Stimulated activated CD8-positive, alpha-beta memory T cell treated with anti-CD3 and anti-CD28 coated beads, Interleukin-7, amount 100 ng/mL, for 48 hours (primary cell): ENCODE measurements around the gene STIP1.
"Not testable (repeated sequence)": the region's sequence is repeated elsewhere in the genome, so short reads cannot be mapped to it uniquely, and the experiment has no call there.

Experiments used
- DNase-seq, 2 donors: peaks; one replicate each; pipeline ENCODE4 v3.0.0-alpha.2; 2020; ENCODE audit warnings: low read depth in 1 of 2; ENCODE audit errors: extremely low read depth in 1 of 2

The STIP1 gene

DNA sequence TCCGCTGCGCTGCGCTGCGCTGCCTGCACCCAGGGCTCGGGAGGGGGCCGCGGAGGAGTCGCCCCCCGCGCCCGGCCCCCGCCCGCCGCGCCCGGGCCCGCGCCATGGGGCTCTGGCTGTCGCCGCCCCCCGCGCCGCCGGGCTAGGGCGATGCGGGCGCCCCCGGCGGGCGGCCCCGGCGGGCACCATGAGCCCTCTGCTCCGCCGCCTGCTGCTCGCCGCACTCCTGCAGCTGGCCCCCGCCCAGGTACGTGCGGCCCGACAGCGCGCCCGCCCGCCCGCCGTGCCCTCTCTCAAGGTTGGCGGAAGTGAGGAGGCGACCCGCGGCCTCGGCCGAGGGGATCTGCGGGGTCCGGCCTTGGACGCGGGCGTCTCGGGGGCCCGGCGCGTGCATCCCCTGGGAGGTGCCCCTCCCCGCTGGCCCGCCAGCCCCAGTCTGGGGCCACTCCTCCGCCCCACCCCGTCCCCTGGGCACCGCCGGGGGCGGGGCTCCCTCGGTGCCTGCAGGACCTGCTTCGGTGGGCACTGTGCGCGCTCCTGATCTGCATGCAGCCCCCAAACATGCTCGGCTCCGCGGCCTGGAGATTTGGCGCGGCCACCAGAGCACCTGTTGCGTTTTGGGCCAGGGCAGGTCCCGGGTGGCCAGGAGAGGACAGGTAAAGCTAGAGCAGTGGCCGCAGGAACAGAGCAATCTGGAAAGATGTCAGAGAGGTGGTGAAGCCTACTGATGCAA is 48.8 kb downstream of the STIP1 start:
- DNase-seq: no peak

DNA sequence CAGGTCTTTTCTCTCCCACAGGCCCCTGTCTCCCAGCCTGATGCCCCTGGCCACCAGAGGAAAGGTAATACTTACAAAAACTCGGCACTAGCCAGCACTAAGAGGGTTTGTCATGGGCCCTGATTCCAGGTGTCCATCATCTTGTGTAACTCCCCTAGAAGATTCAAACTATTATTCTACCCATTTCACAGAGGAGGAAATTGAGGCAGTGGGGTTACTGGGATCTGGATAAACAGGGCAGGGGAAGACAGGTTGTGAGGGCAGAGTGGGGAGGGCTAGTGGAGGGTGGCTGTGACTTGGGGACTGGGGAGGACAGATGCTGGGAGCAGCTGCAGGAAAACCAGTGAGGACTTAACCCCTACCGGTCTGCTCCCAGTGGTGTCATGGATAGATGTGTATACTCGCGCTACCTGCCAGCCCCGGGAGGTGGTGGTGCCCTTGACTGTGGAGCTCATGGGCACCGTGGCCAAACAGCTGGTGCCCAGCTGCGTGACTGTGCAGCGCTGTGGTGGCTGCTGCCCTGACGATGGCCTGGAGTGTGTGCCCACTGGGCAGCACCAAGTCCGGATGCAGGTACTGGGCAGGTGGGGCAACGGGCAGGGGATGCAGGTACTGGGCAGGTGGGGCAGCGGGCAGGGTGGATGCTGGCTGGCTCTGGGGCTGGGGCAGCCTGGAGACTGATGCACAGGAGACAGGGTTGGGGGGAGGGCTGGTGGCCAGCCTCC is 49.6 kb downstream of the STIP1 start:
- DNase-seq: no peak

DNA sequence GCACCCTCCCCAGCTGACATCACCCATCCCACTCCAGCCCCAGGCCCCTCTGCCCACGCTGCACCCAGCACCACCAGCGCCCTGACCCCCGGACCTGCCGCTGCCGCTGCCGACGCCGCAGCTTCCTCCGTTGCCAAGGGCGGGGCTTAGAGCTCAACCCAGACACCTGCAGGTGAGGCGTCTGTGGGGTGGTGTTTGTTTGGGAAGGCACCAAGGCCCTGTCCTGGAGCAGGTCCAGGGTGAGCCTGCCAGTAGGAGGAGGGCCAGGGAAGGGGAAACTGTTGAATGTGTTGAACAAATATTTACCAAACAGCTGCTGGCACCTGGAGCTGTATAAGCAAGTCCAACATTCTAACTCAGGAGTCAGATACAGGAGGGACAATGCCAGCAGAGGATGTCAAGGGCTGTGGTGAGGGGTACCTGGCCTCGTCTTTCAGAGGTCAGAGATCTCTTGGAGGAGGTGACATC is 51.5 kb downstream of the STIP1 start:
- no peak for DNase-seq

DNA sequence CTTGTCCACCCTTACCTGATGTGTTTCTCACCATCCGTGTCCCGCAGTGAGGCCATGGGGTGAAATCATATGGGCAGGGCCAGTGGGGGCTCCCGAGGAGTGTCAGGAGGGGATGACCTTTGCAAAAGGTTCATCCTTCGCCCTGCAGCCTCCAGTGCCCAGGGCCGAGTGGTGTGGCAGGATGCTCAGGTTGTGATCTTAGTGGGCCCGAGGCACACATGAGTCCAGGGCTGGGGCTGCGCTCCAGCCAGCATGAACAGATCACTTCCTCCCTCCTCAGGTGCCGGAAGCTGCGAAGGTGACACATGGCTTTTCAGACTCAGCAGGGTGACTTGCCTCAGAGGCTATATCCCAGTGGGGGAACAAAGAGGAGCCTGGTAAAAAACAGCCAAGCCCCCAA is 52.1 kb downstream of the STIP1 start:
- DNase-seq: no peak

DNA sequence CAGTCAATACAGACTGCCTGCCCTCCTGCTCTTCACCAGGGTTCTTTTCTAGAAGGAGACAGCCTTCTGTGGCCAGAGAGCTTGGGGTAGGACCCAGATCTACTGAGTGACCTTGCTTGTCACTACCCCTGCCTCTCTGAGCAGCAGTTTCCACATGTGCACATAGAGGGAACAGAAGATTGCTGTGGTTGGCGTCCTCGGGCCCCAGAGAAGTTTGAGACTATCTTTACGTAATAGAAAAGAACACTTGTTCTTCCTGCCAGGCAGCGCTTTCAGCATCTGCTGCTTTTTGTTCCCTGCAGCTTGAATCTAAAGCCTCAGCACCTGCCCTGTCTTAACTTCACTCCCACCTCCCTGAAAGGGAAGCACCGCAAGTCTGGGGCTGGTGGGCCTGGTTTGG is 53.0 kb downstream of the STIP1 start:
- no peak for DNase-seq

DNA sequence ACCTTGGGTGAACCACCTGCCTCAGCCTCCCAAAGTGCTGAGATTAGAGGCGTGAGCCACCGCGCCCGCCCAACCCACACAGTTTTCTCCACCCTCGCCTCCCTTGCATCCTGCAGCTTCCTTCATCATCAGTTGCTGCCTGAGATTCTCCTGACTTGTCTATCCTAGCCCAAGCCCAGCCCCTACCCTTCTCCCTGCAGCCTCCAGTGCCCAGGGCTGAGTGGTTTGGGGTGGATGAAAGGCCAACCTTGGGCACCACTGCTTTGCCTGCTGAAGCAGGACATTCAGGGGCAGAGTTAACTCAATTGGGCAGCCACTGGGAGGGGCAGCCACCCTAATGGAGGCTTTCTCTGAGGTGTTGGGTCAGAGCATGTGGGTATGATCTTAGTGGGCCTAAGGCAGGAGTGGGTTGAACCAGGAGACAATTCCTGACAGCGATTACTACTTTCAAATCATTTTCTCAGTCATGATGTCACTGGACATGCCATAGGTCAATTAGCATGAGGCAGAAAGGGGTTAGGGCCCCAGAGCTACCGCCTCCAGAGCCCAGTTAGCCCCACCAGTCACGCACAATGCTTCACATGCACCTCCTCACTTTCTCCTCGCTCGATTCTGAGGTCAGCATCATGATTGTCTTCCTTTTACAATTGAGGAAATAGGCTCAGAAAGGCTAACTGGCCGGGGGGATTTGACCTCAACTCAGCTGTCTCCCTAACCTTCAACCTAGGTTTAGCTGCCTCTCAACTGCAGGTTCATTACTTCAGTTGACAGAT is 53.9 kb downstream of the STIP1 start:
- DNase-seq: no peak

DNA sequence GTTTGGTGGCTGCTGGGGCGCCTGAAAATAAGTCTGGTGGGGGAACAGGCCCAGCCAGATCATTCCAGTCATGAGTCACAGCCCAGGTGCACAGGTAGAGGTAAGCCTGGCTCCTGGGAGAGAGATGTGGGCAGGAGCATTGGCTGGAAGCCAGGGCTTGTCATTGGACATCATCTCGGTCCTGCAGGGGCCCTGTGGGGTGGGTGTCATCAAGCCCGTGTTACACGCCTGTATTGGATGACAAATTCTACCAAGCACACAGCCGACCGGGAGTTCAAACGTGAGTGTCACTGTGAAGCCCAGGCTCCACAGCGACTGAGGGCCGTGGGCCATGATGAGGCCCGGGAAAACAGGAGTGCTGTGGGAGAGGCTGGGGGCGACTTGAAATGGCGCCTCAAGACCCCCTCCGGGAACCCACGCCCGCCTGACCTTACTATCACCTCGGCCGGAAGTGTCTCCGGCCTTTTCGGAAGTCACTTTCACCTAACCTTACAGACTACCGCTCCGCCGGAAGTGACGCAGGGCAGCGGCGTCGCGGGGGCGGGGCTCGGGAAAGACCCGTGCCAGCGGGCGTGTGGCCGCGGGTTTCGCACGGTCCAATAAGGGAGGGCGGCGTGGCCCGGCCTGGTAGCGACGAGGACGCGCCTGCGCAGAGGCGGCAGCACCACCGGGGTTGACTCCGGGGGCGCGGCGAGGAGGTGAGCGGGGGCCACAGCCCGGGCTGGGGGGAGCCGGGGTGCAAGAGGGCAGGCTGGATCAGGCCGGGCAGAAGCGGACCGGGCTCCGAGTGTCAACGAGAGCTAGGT is 54.7 kb downstream of the STIP1 start, which contains the start of gene FKBP2:
Gene FKBP2, plus strand, starts transcription at position 661 of the 806 bp plus-strand sequence. CDS start 1,293 bp downstream, outside the sequence.
- peak; percentile 94 to 98 for DNase-seq

DNA sequence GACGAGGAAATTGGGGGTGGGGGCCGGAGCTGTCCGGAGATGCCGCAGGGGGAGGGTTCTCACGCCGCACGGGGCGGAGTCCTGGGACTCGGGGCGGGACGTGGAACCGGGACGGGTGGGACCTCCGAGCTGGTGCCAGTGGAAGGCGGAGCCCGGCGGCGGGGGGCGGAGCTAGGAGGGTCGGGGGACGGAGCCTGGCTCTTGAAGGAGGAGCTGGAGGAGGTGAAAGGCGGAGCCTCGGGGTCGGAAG is 55.2 kb downstream of the STIP1 start:
- DNase-seq: peak in 1 of 2 donors; percentile 99

DNA sequence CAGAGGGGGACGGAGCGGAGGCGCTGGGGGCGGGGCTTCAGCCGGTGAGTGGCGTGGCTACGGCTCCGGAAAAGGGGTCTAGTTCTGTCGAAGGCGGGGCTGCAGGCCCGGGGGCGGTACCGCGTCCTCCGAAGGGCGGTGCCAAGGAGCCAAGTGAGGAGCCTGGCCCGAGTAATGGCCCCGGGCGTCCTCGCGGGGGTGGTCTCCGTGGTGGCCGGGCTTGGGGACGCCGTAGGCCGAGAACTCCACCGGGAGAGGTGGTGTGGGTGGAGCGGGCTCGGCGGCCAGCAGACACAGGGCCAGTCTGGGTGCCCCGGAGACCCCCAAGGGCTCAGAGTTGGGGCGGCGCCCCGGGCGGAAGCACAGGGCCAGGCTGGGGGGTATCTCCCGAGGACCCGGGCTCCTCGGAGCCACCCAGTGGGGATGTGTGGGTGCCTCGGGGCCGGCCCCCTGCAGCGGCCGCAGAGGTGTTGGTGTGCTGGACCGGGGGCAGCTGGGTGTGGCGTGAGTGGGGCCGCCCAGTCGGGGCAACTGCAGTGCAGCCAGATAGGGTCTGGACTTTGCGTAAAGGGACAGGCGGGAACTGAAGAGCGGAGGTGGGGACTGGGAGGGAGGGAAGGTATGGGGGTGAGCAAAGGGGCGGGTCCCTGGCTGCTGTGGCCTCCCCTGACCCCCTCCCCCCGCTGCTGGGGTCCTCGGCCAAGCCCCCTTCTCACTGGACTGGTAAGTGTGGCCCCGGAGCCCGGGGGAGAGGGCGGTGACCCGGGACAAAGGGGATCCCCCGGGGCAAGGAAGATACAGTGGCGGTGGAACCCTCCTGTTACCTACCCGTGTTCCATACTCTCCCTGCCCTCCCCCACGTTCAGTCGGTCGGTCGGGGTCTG is 55.8 kb downstream of the STIP1 start:
- DNase-seq: peak in 1 of 2 donors; percentile 99

DNA sequence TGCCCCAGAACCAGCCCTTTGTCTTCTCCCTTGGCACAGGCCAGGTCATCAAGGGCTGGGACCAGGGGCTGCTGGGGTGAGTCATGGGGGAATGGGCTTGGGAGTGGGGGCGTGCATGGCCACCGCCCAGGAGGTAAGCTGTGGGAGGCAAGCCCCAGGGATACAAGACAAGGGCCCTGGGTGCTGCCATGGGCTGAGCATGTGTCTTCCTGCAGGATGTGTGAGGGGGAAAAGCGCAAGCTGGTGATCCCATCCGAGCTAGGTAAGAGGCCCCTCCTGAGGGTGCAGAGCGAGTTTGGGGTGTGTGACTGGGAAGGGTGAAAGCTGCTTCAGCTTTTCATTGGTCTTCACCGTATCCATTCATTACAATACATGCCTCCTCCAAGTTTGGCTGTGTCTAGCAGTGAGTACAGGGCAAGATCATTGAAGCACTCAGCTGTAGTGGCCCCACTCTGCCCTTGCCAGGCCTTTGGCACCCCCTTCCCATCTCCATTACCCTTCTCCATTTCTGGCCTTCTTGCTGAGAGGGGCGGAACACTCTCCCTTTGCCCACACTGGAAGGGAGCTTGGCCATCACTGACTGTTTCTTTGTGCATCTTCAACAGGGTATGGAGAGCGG is 57.4 kb downstream of the STIP1 start:
- DNase-seq: no peak

DNA sequence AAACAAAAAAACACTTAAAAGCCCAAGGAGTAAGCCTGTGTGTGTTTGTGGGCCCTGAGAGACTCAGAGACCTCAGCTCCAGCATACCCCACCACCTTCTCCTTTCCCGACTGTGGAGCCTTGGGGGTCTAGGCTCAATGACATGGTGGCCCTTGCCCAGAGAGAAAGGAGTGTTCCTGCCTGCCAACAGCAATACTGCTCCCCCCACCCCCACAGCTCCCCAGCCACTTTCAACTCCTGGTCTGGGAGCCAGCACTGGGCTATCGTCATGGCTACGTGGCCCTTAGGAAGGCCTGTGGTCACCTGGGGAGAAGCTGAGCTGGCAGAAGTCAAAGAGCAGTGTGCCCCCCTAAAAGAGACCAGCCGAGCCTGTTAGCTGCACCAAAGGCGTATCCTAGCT is 58.1 kb downstream of the STIP1 start:
- no peak for DNase-seq

DNA sequence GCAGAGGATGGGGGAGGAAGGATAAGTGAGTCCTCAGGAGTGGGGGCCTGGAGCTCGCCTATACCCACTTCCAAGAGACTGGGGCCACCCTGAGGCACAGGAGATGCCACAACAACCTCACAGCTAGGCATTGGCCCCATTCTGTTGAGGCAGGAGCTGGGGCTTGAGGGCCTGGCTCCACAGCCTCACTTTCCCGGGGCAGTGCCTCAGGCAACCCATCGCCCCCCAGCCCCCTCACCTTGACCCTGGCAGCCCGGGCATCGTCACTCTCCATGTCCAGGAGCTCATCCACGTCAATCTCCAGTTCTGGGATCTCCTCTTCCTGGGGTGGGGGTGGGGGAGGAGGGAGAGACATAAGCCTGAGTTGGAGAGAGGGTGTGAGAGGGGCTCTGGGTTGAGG is 59.0 kb downstream of the STIP1 start:
- no peak for DNase-seq

DNA sequence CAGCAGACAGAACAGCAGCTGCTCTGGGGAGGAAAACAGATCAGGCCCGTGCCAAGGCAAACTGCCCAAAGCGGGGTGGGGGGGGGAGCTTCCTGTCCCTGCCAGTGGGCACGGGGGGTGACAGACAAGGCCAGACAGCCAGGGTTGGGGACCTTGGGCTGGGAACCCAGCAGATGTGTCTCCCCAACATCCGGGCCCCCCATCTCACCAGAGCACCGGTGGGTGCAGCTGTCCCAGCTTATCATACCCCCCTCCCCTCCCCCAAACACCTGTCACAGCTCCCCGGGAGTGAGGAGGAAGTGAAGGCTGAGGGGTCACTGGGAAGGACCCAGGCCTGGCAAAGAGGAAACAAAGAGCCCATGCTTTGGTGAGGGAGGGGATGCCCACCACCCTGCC is 59.4 kb downstream of the STIP1 start:
- DNase-seq: no peak

DNA sequence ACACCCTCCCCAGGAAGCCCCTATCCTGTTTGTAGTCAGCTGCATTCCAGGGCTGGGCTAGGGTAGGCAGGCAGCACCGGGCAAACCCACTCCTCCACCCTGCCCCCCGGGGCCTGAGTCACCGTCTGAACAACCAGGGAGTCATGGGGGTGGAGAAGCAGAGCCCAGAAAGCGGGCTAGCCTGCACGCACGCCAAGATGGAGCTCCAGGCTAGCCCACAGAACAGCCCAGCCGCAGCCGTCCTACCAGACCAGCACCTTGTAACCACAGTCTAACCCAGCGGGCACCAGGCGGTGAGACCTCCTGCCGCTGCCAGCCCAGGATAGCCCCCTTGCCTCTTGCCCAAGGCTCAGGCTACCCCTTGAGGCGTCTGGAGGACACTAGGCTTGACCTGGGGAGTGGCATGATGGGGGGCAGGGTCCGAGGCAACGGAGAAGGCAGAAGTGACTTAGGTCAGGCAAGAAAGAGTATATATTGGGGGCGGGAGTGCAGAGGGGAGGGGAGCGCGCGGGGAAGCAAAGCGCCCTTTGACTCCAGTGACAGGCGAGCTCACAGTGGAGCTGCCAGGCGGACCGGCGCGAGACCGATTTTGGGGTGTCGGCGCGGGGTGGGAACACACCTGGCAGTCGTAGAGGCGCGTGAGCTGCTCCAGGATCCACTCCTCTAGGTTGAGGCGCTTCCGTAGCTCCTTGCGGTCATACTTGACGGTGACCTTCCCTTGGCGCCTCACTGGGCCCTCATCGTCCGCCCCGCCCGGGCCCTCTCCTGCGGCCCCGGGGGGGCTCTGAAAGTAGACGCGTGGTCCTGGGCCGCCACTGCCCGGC is 60.0 kb downstream of the STIP1 start:
- peak in 1 of 2 donors; percentile 78 for DNase-seq

DNA sequence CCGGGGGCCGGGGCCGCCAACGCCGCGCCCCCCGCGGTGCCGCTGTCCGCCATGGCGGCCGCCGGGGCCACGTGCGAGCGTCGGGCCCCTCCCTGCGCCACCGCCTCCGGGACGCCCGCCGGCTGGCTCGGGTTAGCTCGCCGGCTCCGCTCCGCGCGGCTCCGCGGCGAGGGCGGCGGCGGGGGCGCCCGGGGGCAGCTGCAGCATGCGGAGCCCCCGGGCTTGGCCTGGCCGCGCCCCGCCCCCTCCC is 60.6 kb downstream of the STIP1 start:
- DNase-seq: not testable (repeated sequence)

DNA sequence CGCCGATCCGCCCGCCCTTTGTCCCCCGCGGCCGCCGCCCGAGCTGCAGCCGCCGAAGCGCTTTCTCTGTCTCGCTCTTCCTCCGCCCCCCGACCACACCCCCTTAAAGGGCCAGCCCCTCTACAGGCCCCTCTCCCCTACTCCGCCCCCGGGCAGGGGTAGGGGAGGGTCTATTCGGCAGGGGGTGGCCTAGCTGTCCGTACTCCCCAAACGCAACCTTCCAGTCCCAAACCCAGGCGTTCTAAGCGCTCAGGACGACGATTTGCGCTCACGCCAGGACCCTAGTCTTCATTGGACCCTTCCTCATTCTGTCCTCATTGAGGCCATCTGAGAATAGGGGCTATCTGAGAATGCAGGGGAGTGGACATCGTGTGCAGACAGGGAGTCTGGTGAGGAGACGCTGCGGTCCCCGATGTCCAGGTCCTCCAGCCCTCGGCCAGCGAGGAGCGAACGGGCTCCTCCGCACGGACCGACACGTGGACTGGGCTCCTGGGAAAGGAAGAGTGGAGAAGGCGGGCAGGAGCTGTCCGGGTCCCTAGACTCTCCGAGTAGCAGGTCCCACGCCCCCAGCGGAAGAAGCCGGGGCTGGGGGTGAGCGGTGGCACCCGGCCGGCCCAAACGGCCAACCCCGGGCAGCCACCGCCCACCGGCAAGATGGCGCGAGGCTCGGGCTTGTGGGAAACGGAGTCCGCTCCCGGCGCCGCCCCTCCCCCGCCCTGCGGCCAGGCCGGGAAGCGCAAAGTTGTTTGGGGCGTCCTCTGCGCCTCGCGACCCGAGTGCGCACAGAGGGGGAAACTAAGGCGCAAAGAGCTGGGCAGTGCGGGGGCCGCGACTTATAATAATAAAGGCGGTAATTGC is 61.1 kb downstream of the STIP1 start, which contains the start of gene PPP1R14B:
Gene PPP1R14B, minus strand, starts transcription at position 73 of the 858 bp plus-strand sequence. CDS start 270 bp downstream, outside the sequence.
- peak in 1 of 2 donors; percentile 78 for DNase-seq

DNA sequence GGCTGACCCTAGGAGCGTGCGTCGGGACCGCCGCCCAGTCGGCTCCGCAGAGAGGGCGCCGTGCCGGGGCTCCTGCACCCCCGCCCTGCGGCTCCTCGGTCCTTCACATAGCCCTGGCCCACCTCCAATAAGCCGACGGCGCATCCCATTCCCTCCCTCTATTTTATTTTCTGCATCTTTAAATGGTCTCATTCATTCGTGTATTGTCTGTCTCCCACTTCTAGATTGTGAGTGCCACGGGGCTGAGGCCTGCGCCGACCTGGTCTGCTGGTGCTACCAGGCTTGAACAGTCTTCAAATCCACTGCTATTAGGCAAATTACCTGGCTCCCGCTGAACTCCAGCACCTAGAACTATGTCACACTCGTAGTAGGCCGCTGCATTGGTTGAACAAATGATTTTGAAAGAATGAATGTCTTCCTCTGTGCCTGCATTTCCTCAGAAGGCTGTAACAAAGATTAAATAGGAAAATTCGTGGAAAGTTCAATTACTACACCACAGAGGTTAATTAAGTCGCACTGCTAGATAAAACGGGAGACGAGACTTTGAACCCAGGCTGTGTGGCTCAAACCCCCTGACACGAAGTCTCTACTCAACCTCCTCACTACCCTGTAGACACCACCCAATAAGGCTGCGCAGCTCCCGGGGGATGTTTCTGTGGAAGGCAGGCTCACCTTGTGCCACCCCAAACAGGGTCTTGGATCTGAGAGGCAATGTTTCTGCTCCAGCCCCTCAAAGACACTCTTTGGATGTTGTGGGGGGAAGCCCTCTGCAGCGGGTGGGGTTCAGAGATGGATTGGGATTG is 62.0 kb downstream of the STIP1 start:
- no peak for DNase-seq
